SK-N-SH (cell line): Measurements from ENCODE around the gene PCSK9. TPM values are rescaled to one million over a fixed set of nuclear protein-coding genes. Genes with fewer than 3 reads are reported as not detected.

Source experiments
- CTCF ChIA-PET: fragments of 300-600, 350-600 bp; formaldehyde crosslinking; extraction: SDS; loops from one replicate; lab custom pipeline; 2021; lab: Yijun Ruan, JAX
- POLR2A ChIA-PET: fragments of 350-600 bp; sonication (Branson Sonifier 250); formaldehyde crosslinking; extraction: SDS; loops from one replicate; lab custom pipeline; 2020; ENCODE audit warnings: antibody characterized with exemption, inconsistent platforms; lab: Yijun Ruan, JAX
- DNase-seq: peaks from one replicate; pipeline ENCODE4 v3.0.0; 2012
- H2AFZ ChIP-seq: fragments of 200-600 bp; sonication (generic); 2 replicates; pipeline ENCODE4 v1.8.1; 2016; ENCODE audit warnings: antibody characterized with exemption, mild to moderate bottlenecking, low read depth
- H3F3A ChIP-seq: fragments of 200-600 bp; sonication (generic); replicated peaks from 2 replicates; pipeline ENCODE3; 2016; ENCODE audit warnings: antibody characterized with exemption, mild to moderate bottlenecking; ENCODE audit not compliant: insufficient read depth
- H3K27ac ChIP-seq, 2 experiments: fragments of 200-500 bp in 1 of 2; fragments of 200-600 bp in 1 of 2; sonication (Bioruptor generic) in 1 of 2; sonication (generic), shearing (Covaris generic) in 1 of 2; 2 replicates each; pipeline versions ENCODE4 v1.5.1 to v1.6.1; 2014 to 2016; ENCODE audit warnings: low read depth in 2 of 2, inconsistent platforms in 1 of 2, low read length in 1 of 2, mild to moderate bottlenecking in 1 of 2, mixed read lengths in 1 of 2
- H3K27me3 ChIP-seq: fragments of 200-600 bp; sonication (generic), shearing (Covaris generic); 2 replicates; pipeline ENCODE4 v1.6.1; 2016; ENCODE audit warnings: mixed run types; ENCODE audit not compliant: insufficient read depth
- H3K36me3 ChIP-seq, 2 experiments: fragments of 200-500 bp in 1 of 2; fragments of 200-600 bp in 1 of 2; sonication (Bioruptor generic) in 1 of 2; sonication (generic) in 1 of 2; replicated peaks in 1 of 2; 2 replicates each; pipeline versions ENCODE3 to v1.5.1; 2014 to 2016; ENCODE audit warnings: low read length in 1 of 2, mild to moderate bottlenecking in 1 of 2; ENCODE audit not compliant: insufficient read depth in 2 of 2, control insufficient read depth in 1 of 2
- H3K4me1 ChIP-seq, 2 experiments: fragments of 200-500 bp in 1 of 2; fragments of 200-600 bp in 1 of 2; sonication (Bioruptor generic) in 1 of 2; sonication (generic), shearing (Covaris generic) in 1 of 2; 2 replicates each; pipeline versions ENCODE4 v1.5.1 to v1.6.1; 2014 to 2016; ENCODE audit warnings: low read depth in 1 of 2, low read length in 1 of 2, mixed run types in 1 of 2; ENCODE audit not compliant: insufficient read depth in 2 of 2, control insufficient read depth in 1 of 2
- H3K4me2 ChIP-seq: fragments of 200-600 bp; sonication (generic), shearing (Covaris generic); 2 replicates; pipeline ENCODE4 v1.6.1; 2017; ENCODE audit warnings: mixed run types
- H3K4me3 ChIP-seq, 2 experiments: fragments of 200-500 bp in 1 of 2; fragments of 200-600 bp in 1 of 2; sonication (Bioruptor generic) in 1 of 2; sonication (generic), shearing (Covaris generic) in 1 of 2; 2 replicates each; pipeline versions ENCODE4 v1.5.1 to v1.8.1; 2014 to 2016; ENCODE audit warnings: low read depth in 2 of 2, inconsistent platforms in 1 of 2, low read length in 1 of 2, mild to moderate bottlenecking in 1 of 2, mixed read lengths in 1 of 2, moderate library complexity in 1 of 2
- H3K79me2 ChIP-seq: fragments of 200-600 bp; sonication (generic); 2 replicates; pipeline ENCODE4 v1.8.1; 2017; ENCODE audit warnings: mild to moderate bottlenecking; ENCODE audit not compliant: insufficient read depth
- H3K9ac ChIP-seq: fragments of 200-600 bp; sonication (generic); 2 replicates; pipeline ENCODE4 v1.6.1; 2017; ENCODE audit warnings: mixed run types
- H3K9me2 ChIP-seq: fragments of 200-600 bp; sonication (generic); 2 replicates; pipeline ENCODE4 v1.6.1; 2017; ENCODE audit warnings: mixed run types
- H3K9me3 ChIP-seq: fragments of 200-600 bp; sonication (generic); 2 replicates; pipeline ENCODE4 v1.6.1; 2017; ENCODE audit warnings: mixed run types, mild to moderate bottlenecking, moderate library complexity
- H4K20me1 ChIP-seq: fragments of 200-600 bp; sonication (generic); 2 replicates; pipeline ENCODE4 v1.6.1; 2017; ENCODE audit warnings: mild to moderate bottlenecking, mixed run types; ENCODE audit not compliant: insufficient read depth
- CHD2 ChIP-seq: fragments of 150-350 bp; IDR thresholded peaks from 2 replicates; pipeline ENCODE4 v1.6.1; 2018; ENCODE audit warnings: low read length; ENCODE audit not compliant: partially characterized antibody
- EP300 ChIP-seq, 2 experiments: IDR thresholded peaks; 2 replicates each; pipeline versions ENCODE4 v1.4.0 to v1.6.1; 2012; ENCODE audit warnings: borderline replicate concordance in 1 of 2, low read depth in 1 of 2, low read length in 1 of 2
- EZH2phosphoT487 ChIP-seq: fragments of 200-600 bp; sonication (generic); IDR thresholded peaks from 2 replicates; pipeline ENCODE4 v1.6.1; 2017; ENCODE audit warnings: low read depth, mixed run types, mild to moderate bottlenecking, antibody characterized with exemption, moderate library complexity, borderline replicate concordance
- GABPA ChIP-seq: IDR thresholded peaks from 2 replicates; pipeline ENCODE4 v1.4.0; 2012; ENCODE audit warnings: low read depth, mild to moderate bottlenecking
- GATA2 ChIP-seq: sonication (generic); formaldehyde crosslinking; IDR thresholded peaks from 2 replicates; pipeline ENCODE4 v1.5.0; 2020; ENCODE audit warnings: mild to moderate bottlenecking, missing genetic modification reagents
- MXI1 ChIP-seq: IDR thresholded peaks from 2 replicates; pipeline ENCODE4 v1.6.1; 2012; ENCODE audit warnings: mild to moderate bottlenecking, low read depth, low read length, improper control_type of control experiment
- NFIC ChIP-seq: IDR thresholded peaks from 2 replicates; pipeline ENCODE4 v1.4.0; 2012; ENCODE audit warnings: borderline replicate concordance
- NRF1 ChIP-seq: IDR thresholded peaks from 2 replicates; pipeline ENCODE4 v1.6.1; 2012; ENCODE audit warnings: low read depth, mild to moderate bottlenecking, low read length
- PBX3 ChIP-seq: IDR thresholded peaks from 2 replicates; pipeline ENCODE4; 2012
- RAD21 ChIP-seq: IDR thresholded peaks from 2 replicates; pipeline ENCODE4 v1.6.1; 2012; ENCODE audit warnings: mild to moderate bottlenecking, low read length
- RCOR1 ChIP-seq: fragments of 150-350 bp; IDR thresholded peaks from 2 replicates; pipeline ENCODE4 v1.6.1; 2017; ENCODE audit warnings: antibody characterized with exemption, low read length
- REST ChIP-seq: IDR thresholded peaks from 2 replicates; pipeline ENCODE4 v1.6.1; 2012; ENCODE audit warnings: mild to moderate bottlenecking, low read depth, low read length, moderate library complexity
- RFX5 ChIP-seq: IDR thresholded peaks from 2 replicates; pipeline ENCODE4 v1.6.1; 2012; ENCODE audit warnings: mild to moderate bottlenecking, improper control_type of control experiment, low read length
- SIN3A ChIP-seq: IDR thresholded peaks from 2 replicates; pipeline ENCODE4 v1.6.1; 2012; ENCODE audit warnings: low read depth, mild to moderate bottlenecking, low read length, moderate library complexity, borderline replicate concordance
- TAF1 ChIP-seq: IDR thresholded peaks from 2 replicates; pipeline ENCODE4 v1.6.1; 2012; ENCODE audit warnings: low read depth, mild to moderate bottlenecking, low read length, moderate library complexity, borderline replicate concordance
- TCF12 ChIP-seq: IDR thresholded peaks from 2 replicates; pipeline ENCODE4 v1.4.0; 2012
- TEAD4 ChIP-seq: IDR thresholded peaks from 2 replicates; pipeline ENCODE4 v1.4.0; 2012; ENCODE audit warnings: mild to moderate bottlenecking, borderline replicate concordance; ENCODE audit not compliant: insufficient read depth
- USF1 ChIP-seq: IDR thresholded peaks from 2 replicates; pipeline ENCODE4 v1.4.0; 2012; ENCODE audit warnings: low read depth, borderline replicate concordance
- USF2 ChIP-seq: fragments of 150-350 bp; IDR thresholded peaks from 2 replicates; pipeline ENCODE4 v1.6.1; 2017; ENCODE audit warnings: antibody characterized with exemption, low read length, low read depth, borderline replicate concordance
- ZBTB33 ChIP-seq: IDR thresholded peaks from 2 replicates; pipeline ENCODE4 v1.4.0; 2012; ENCODE audit warnings: low read depth, borderline replicate concordance
- WGBS: methylation state at CpG from one replicate; pipeline ENCODE4 v1.1.6; 2017; ENCODE audit warnings: low lambda C conversion rate; 5-methylcytosine and 5-hydroxymethylcytosine counted together
- polyA plus RNA-seq, 3 experiments: library from polyadenylated mRNA; depleted of rRNA; stranded (reverse); fragments of >200 nt; gene quantifications; 2 replicates each; pipeline ENCODE4 v1.2.3, GENCODE V29; 2012

PCSK9 gene
- polyA plus RNA-seq, 1 of the 3 experiments (the other 2 are of a cell fraction): 0.02 TPM

- CTCF ChIA-PET: interaction anchor here (0.6 to 1.3 kb wide), 4 partner anchors 12 to 1564 kb away, joined by 3 to 5 read pairs (median 3); no protein-coding TSS in a partner anchor
- POLR2A ChIA-PET: no interaction called here
Measured at GRCh38 chr1:55046871-55047270, 7.5 kb downstream of the PCSK9 start.

More at GRCh38 chr1:55046871-55047270, 7.5 kb downstream of the PCSK9 start:
- no peak overlapping the region for H2AFZ ChIP-seq
- no peak overlapping the region for H3K4me2 ChIP-seq
- no peaks in the 10 kb centered on the region for H3K9me3 ChIP-seq
- H3K9me2 ChIP-seq: no peaks in the 10 kb centered on the region
- no peak overlapping the region for H3K4me3 ChIP-seq
- no peaks in the 10 kb centered on the region for H3K79me2 ChIP-seq
- peaks cover 0 to 28% of the 10 kb centered on the region in 2 experiments; a peak in 1 of 4 replicates for H3K4me1 ChIP-seq
- no peak overlapping the region for H3K27ac ChIP-seq
- H4K20me1 ChIP-seq: no peaks in the 10 kb centered on the region
- WGBS: 59% methylated on average over 4 of the region's 4 CpGs
- TF ChIP-seq NFIC (no peak), PBX3 (no peak), EP300 (IDR thresholded peaks at IDR 0.05; ENCODE audit: borderline replicate concordance in 1 of 2, low read depth in 1 of 2, low read length in 1 of 2) (no peak), NRF1 (no peak), GATA2 (CRISPR knock-in tag) (no peak), CHD2 (no peak), GABPA (no peak), EZH2phosphoT487 (no peak), ZBTB33 (no peak), RAD21 (no peak), MXI1 (no peak), RFX5 (no peak), USF2 (no peak), USF1 (no peak), REST (no peak), RCOR1 (no peak), TEAD4 (no peak), TAF1 (no peak), SIN3A (no peak), TCF12 (no peak)
- no peak for DNase-seq
- H3K36me3 ChIP-seq: no peaks in the 10 kb centered on the region
- H3K9ac ChIP-seq: no peak overlapping the region
- H3K27me3 ChIP-seq: peaks cover 5% of the 10 kb centered on the region; the same call in 1 of the 2 replicates
- H3F3A ChIP-seq: no peaks in the 10 kb centered on the region
